ENCODE results near the gene SPATA13.
"Not testable (repeated sequence)": the region's sequence is repeated elsewhere in the genome, so short reads cannot be mapped to it uniquely, and the experiment has no call there.

The SPATA13 gene

GRCh38 chr13:24213932-24214331 is 53.4 kb downstream of the SPATA13 start:
- DNase-seq (ENCODE audit: low read depth) = no peak
- no peak overlapping the region for H3K4me3 ChIP-seq (ENCODE audit: low read length)
- no peak for TF ChIP-seq CTCF (conservative IDR thresholded peaks at IDR 0.05; ENCODE audit: low read length)

GRCh38 chr13:24214528-24214927 is 54.0 kb downstream of the SPATA13 start:
- no peak for DNase-seq (ENCODE audit: low read depth)
- no peak for TF ChIP-seq CTCF (conservative IDR thresholded peaks at IDR 0.05; ENCODE audit: low read length)
- H3K4me3 ChIP-seq (ENCODE audit: low read length) = no peak overlapping the region

GRCh38 chr13:24215126-24215525 is 54.6 kb downstream of the SPATA13 start:
- no peak for DNase-seq (ENCODE audit: low read depth)
- H3K4me3 ChIP-seq (ENCODE audit: low read length) = no peak overlapping the region
- no peak for TF ChIP-seq CTCF (conservative IDR thresholded peaks at IDR 0.05; ENCODE audit: low read length)

GRCh38 chr13:24215732-24216131 is 55.2 kb downstream of the SPATA13 start:
- DNase-seq (ENCODE audit: low read depth) = peak; percentile 58
- no peak overlapping the region for H3K4me3 ChIP-seq (ENCODE audit: low read length)
- TF ChIP-seq CTCF (conservative IDR thresholded peaks at IDR 0.05; ENCODE audit: low read length) = no peak

- DNase-seq (ENCODE audit: low read depth) = no peak
- no peak overlapping the region for H3K4me3 ChIP-seq (ENCODE audit: low read length)
- TF ChIP-seq CTCF (conservative IDR thresholded peaks at IDR 0.05; ENCODE audit: low read length) = no peak
Observed at GRCh38 chr13:24216176-24216575, 55.7 kb downstream of the SPATA13 start.

- H3K4me3 ChIP-seq (ENCODE audit: low read length); DNase-seq (ENCODE audit: low read depth): not testable (repeated sequence)
Observed at GRCh38 chr13:24216779-24217178, 56.3 kb downstream of the SPATA13 start.

GRCh38 chr13:24217601-24218281 is 57.2 kb downstream of the SPATA13 start:
- DNase-seq (ENCODE audit: low read depth) = peak; percentile 23
- TF ChIP-seq CTCF (conservative IDR thresholded peaks at IDR 0.05; ENCODE audit: low read length) = no peak

More at GRCh38 chr13:24217601-24218281, 57.2 kb downstream of the SPATA13 start:
- no peak overlapping the region for H3K4me3 ChIP-seq (ENCODE audit: low read length)

All from AG10803 (cell line).